SK-N-SH treated with all-trans-retinoic acid at 6 μM for 48 hours (cell line): ENCODE results near the gene MAML2.
A peak's percentile ranks its signal among the peaks of the same experiment; 100 is the strongest.

Source experiments
- ATAC-seq: fragments of 200-7000 bp; cut with Tn5 transposase; 3 replicates; pipeline ENCODE4 v1.9.1; 2020; ENCODE audit warnings: mild to moderate bottlenecking, moderate library complexity
- BACH2 ChIP-seq: fragments of 250-450 bp; sonication (Bioruptor Pico); IDR thresholded peaks from 2 replicates; pipeline ENCODE4 v1.9.0; 2021; ENCODE audit warnings: mild to moderate bottlenecking, borderline replicate concordance
- CREB5 ChIP-seq: fragments of 250-450 bp; sonication (Bioruptor Pico); IDR thresholded peaks from 2 replicates; pipeline ENCODE4 v1.5.1; 2020; ENCODE audit warnings: low read depth, mild to moderate bottlenecking, moderate library complexity
- CSDC2 ChIP-seq: fragments of 250-450 bp; sonication (Bioruptor Pico); IDR thresholded peaks from 2 replicates; pipeline ENCODE4 v1.5.0; 2020; ENCODE audit warnings: mild to moderate bottlenecking, moderate library complexity
- CSRNP3 ChIP-seq: fragments of 250-450 bp; sonication (Bioruptor Pico); IDR thresholded peaks from 2 replicates; pipeline ENCODE4 v1.5.1; 2021; ENCODE audit warnings: mild to moderate bottlenecking, moderate library complexity
- ESRRG ChIP-seq: fragments of 250-450 bp; sonication (Bioruptor Pico); IDR thresholded peaks from 2 replicates; pipeline ENCODE4 v1.6.1; 2021; ENCODE audit warnings: mild to moderate bottlenecking
- GLIS3 ChIP-seq: fragments of 250-450 bp; sonication (Bioruptor Pico); IDR thresholded peaks from 2 replicates; pipeline ENCODE4 v1.5.0; 2020; ENCODE audit warnings: mild to moderate bottlenecking, moderate library complexity
- ISL1 ChIP-seq: fragments of 250-450 bp; sonication (Bioruptor Pico); IDR thresholded peaks from 2 replicates; pipeline ENCODE4 v2.1.2; 2022; ENCODE audit warnings: mild to moderate bottlenecking, moderate library complexity
- OSR1 ChIP-seq: fragments of 250-450 bp; sonication (Bioruptor Pico); IDR thresholded peaks from 2 replicates; pipeline ENCODE4 v1.8.0; 2022; ENCODE audit warnings: moderate library complexity, mild to moderate bottlenecking, inconsistent platforms
- PATZ1 ChIP-seq: fragments of 250-450 bp; sonication (Bioruptor Pico); IDR thresholded peaks from 2 replicates; pipeline ENCODE4 v1.8.0; 2020; ENCODE audit warnings: mild to moderate bottlenecking, moderate library complexity, borderline replicate concordance
- POU6F1 ChIP-seq: fragments of 250-450 bp; sonication (Bioruptor Pico); IDR thresholded peaks from 2 replicates; pipeline ENCODE4 v1.8.0; 2021; ENCODE audit warnings: low read depth, mild to moderate bottlenecking, moderate library complexity, borderline replicate concordance
- PPARA ChIP-seq: fragments of 250-450 bp; sonication (Bioruptor Pico); IDR thresholded peaks from 2 replicates; pipeline ENCODE4 v1.5.0; 2020; ENCODE audit warnings: mild to moderate bottlenecking, borderline replicate concordance
- TSHZ2 ChIP-seq: fragments of 250-450 bp; sonication (Bioruptor Pico); IDR thresholded peaks from 2 replicates; pipeline ENCODE4 v1.5.0; 2020; ENCODE audit warnings: mild to moderate bottlenecking, moderate library complexity
- ZC3H10 ChIP-seq: fragments of 250-450 bp; sonication (Bioruptor Pico); IDR thresholded peaks from 2 replicates; pipeline ENCODE4 v1.5.1; 2021; ENCODE audit warnings: mild to moderate bottlenecking, moderate library complexity
- ZNF70 ChIP-seq: fragments of 450-650 bp; formaldehyde crosslinking; IDR thresholded peaks from 2 replicates; pipeline ENCODE4 v1.5.0; 2020; ENCODE audit warnings: mild to moderate bottlenecking, moderate library complexity
- ZNF8 ChIP-seq: fragments of 450-650 bp; formaldehyde crosslinking; IDR thresholded peaks from 2 replicates; pipeline ENCODE4 v1.5.0; 2020; ENCODE audit warnings: mild to moderate bottlenecking, moderate library complexity

The MAML2 gene

GRCh38 chr11:96101146-96101545 is 241.8 kb downstream of the MAML2 start (continued):
- TF ChIP-seq POU6F1 (CRISPR knock-in tag) = no peak
- no peak for TF ChIP-seq CREB5
- TF ChIP-seq, all 23 proteins: peak for 0

- ATAC-seq = peak; percentile 32
- TF ChIP-seq POU6F1 (CRISPR knock-in tag) = no peak
- 0 out of 2 replicates have a peak, but pooled peaks have one; percentile 65 for TF ChIP-seq CSDC2 (CRISPR knock-in tag)
These were observed 244.3 kb downstream of the MAML2 start for GRCh38 chr11:96098511-96099241.

- peak; percentile 72 for ATAC-seq
- TF ChIP-seq ZNF8 (CRISPR knock-in tag) (no peak), ISL1 (CRISPR knock-in tag) (peak; percentile 65), ZC3H10 (CRISPR knock-in tag) (no peak), PPARA (no peak), BACH2 (no peak), OSR1 (CRISPR knock-in tag) (no peak), CSRNP3 (CRISPR knock-in tag) (no peak), ESRRG (CRISPR knock-in tag) (no peak), CSDC2 (CRISPR knock-in tag) (peak; percentile 23; the same call in 1 of the 2 replicates), TSHZ2 (CRISPR knock-in tag) (no peak), POU6F1 (CRISPR knock-in tag) (no peak), PATZ1 (CRISPR knock-in tag) (peak; percentile 11; the same call in 1 of the 2 replicates), ZNF70 (no peak), GLIS3 (CRISPR knock-in tag) (no peak)
- TF ChIP-seq, all 23 proteins: peak for 3
These were observed 245.1 kb downstream of the MAML2 start for GRCh38 chr11:96097844-96098421.
